Measurements from ENCODE around the gene DGCR2.

The DGCR2 gene

GRCh38 chr22:19125011-19125410 lies 2.8 kb upstream of the DGCR2 start:
- FAIRE-seq: no peak
- no peak for DNase-seq (ENCODE audit: insufficient read length, low spot score)
- TF ChIP-seq CTCF (IDR thresholded peaks at IDR 0.05; ENCODE audit: insufficient read depth, missing control alignments): no peak

GRCh38 chr22:19124377-19124776 lies 2.2 kb upstream of the DGCR2 start:
- no peak for TF ChIP-seq CTCF (IDR thresholded peaks at IDR 0.05; ENCODE audit: insufficient read depth, missing control alignments)
- FAIRE-seq (no peak), DNase-seq (ENCODE audit: insufficient read length, low spot score) (no peak)

GRCh38 chr22:19123936-19124335 lies 1.7 kb upstream of the DGCR2 start:
- TF ChIP-seq CTCF (IDR thresholded peaks at IDR 0.05; ENCODE audit: insufficient read depth, missing control alignments): no peak
- no peak for FAIRE-seq

GRCh38 chr22:19122752-19123492 lies 710 bp upstream of the DGCR2 start:
- no peak for TF ChIP-seq CTCF (IDR thresholded peaks at IDR 0.05; ENCODE audit: insufficient read depth, missing control alignments)
- no peak for FAIRE-seq
- DNase-seq (ENCODE audit: insufficient read length, low spot score): no peak

More at GRCh38 chr22:19123936-19124335, 1.7 kb upstream of the DGCR2 start:
- no peak for DNase-seq (ENCODE audit: insufficient read length, low spot score)

GRCh38 chr22:19121631-19122142 lies 525 bp downstream of the DGCR2 start:
- no peak for TF ChIP-seq CTCF (IDR thresholded peaks at IDR 0.05; ENCODE audit: insufficient read depth, missing control alignments)
- DNase-seq (ENCODE audit: insufficient read length, low spot score) (no peak), FAIRE-seq (no peak)

GRCh38 chr22:19120829-19121630 lies 1.2 kb downstream of the DGCR2 start:
- no peak for TF ChIP-seq CTCF (IDR thresholded peaks at IDR 0.05; ENCODE audit: insufficient read depth, missing control alignments)
- DNase-seq (ENCODE audit: insufficient read length, low spot score): no peak
- no peak for FAIRE-seq
